Nephron (organoid): ENCODE data around the gene RAB17.

Experiments used
- H3K27ac Mint-ChIP-seq, 3 experiments: 2 replicates each; pipeline ENCODE4 v1.8.0; 2020; ENCODE audit warnings: mixed read lengths in 3 of 3, mild to moderate bottlenecking in 2 of 3, moderate library complexity in 1 of 3
- H3K27me3 Mint-ChIP-seq: 2 replicates; pipeline ENCODE4 v1.8.0; 2021; ENCODE audit warnings: low read depth, mild to moderate bottlenecking, moderate library complexity, mixed read lengths
- H3K36me3 Mint-ChIP-seq: 2 replicates; pipeline ENCODE4 v1.8.0; 2020; ENCODE audit warnings: low read depth, mixed read lengths
- H3K4me1 Mint-ChIP-seq: 2 replicates; pipeline ENCODE4 v1.8.0; 2020; ENCODE audit warnings: mixed read lengths
- H3K4me3 Mint-ChIP-seq, 3 experiments: 2 replicates each; pipeline ENCODE4 v1.8.0; 2020; ENCODE audit warnings: mild to moderate bottlenecking in 3 of 3, mixed read lengths in 3 of 3, moderate library complexity in 2 of 3
- H3K9me3 Mint-ChIP-seq: 2 replicates; pipeline ENCODE4 v1.8.0; 2020; ENCODE audit warnings: mixed read lengths
- TF ChIP-seq, protein P1 (sequence below), 3 experiments: fragments of 200-600 bp; sonication (generic); IDR thresholded peaks; one replicate each; pipeline ENCODE4 v1.5.0; 2021; ENCODE audit warnings: antibody characterized with exemption in 3 of 3; ENCODE audit not compliant: unreplicated experiment in 3 of 3

The RAB17 gene

DNA sequence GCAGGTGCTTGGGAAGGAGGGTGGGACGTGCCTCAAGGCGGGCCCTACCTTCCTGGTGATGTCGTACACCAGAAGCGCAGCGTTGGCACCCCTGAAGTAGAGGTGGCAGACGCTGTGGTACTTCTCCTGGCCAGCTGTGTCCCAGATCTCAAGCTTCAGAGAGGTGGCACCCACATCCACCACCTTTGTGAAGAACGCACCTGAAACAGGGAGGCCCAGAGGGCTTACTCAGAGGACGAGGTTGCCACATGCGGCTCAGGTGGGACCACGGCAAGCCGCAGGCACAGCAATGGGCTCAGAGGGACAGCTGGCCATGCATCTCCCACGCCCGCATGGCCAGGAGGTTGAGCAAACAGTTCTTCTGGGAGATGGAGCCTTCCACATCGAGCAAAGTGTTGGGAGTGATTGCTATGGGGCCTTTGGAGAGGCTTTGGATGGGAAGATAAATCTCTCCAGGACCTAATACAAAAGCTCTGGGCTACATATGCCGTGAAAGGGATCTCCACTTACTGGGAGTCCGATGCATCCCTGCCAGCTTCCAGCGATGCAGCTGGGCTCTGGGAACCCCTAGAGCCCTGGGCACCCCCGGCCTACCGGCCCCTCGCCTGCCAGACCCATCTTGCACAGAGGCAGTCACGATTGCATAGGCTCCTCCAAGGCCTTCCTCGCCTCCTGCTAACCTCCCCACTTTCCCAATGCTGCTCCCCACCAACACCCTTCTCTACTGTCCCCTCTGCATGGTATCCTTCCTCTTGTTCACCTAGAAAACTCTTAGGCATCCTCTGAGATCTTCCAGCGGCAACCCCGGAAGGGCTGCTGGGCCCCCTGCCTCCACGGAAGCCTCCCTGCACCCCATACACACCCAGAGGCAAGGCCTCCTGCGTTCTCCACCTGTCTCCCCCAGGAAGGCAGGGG lies 12.3 kb downstream of the RAB17 start:
- no peak overlapping the region for H3K27ac Mint-ChIP-seq

GRCh38 chr2:237577458-237577857 lies 13.1 kb downstream of the RAB17 start:
- H3K27ac Mint-ChIP-seq, result no peak overlapping the region
- H3K27me3 Mint-ChIP-seq, result peaks cover 7% of the 10 kb centered on the region
- H3K4me3 Mint-ChIP-seq, result no peak overlapping the region
- H3K36me3 Mint-ChIP-seq, result no peaks in the 10 kb centered on the region
- TF ChIP-seq, protein P1, sequence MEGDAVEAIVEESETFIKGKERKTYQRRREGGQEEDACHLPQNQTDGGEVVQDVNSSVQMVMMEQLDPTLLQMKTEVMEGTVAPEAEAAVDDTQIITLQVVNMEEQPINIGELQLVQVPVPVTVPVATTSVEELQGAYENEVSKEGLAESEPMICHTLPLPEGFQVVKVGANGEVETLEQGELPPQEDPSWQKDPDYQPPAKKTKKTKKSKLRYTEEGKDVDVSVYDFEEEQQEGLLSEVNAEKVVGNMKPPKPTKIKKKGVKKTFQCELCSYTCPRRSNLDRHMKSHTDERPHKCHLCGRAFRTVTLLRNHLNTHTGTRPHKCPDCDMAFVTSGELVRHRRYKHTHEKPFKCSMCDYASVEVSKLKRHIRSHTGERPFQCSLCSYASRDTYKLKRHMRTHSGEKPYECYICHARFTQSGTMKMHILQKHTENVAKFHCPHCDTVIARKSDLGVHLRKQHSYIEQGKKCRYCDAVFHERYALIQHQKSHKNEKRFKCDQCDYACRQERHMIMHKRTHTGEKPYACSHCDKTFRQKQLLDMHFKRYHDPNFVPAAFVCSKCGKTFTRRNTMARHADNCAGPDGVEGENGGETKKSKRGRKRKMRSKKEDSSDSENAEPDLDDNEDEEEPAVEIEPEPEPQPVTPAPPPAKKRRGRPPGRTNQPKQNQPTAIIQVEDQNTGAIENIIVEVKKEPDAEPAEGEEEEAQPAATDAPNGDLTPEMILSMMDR (IDR thresholded peaks at IDR 0.05; ENCODE audit: unreplicated experiment in 3 of 3), result no peak
- H3K4me1 Mint-ChIP-seq, result peaks cover 19% of the 10 kb centered on the region
- H3K9me3 Mint-ChIP-seq, result no peaks in the 10 kb centered on the region

More for the DNA sequence above, 12.3 kb downstream of the RAB17 start:
- H3K27me3 Mint-ChIP-seq, result peaks cover 7% of the 10 kb centered on the region
- peaks cover 20% of the 10 kb centered on the region for H3K4me1 Mint-ChIP-seq
- TF ChIP-seq, protein P1 (IDR thresholded peaks at IDR 0.05; ENCODE audit: unreplicated experiment in 3 of 3), result no peak
- no peak overlapping the region for H3K4me3 Mint-ChIP-seq
- H3K9me3 Mint-ChIP-seq, result no peaks in the 10 kb centered on the region
- no peaks in the 10 kb centered on the region for H3K36me3 Mint-ChIP-seq

DNA sequence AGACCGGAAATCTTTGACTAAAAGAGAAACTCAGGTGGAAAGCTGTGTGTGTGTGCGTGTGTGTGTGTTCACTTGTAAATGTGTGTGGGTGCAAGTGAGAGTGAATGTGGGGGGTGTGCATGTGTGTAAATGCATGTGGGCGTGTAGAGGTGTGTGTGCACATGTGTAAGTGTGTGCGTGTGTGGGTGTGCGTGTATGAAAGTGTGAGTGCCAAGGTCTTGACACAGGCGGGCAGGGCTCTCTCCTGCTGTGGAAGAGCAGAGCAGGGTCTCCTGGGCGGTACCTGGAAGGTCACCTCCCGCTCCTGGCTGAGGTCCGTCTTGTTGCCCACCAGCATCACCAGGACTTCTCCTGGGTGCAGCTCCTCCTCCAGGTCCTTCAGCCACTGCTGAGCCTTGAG lies 13.6 kb downstream of the RAB17 start:
- Mint-ChIP-seq H3K27me3 (peaks cover 7% of the 10 kb centered on the region), H3K4me3 (no peak overlapping the region), H3K9me3 (no peaks in the 10 kb centered on the region), H3K27ac (no peak overlapping the region), H3K36me3 (no peaks in the 10 kb centered on the region), H3K4me1 (peaks cover 21% of the 10 kb centered on the region)
- TF ChIP-seq, protein P1 (IDR thresholded peaks at IDR 0.05; ENCODE audit: unreplicated experiment in 3 of 3), result no peak

DNA sequence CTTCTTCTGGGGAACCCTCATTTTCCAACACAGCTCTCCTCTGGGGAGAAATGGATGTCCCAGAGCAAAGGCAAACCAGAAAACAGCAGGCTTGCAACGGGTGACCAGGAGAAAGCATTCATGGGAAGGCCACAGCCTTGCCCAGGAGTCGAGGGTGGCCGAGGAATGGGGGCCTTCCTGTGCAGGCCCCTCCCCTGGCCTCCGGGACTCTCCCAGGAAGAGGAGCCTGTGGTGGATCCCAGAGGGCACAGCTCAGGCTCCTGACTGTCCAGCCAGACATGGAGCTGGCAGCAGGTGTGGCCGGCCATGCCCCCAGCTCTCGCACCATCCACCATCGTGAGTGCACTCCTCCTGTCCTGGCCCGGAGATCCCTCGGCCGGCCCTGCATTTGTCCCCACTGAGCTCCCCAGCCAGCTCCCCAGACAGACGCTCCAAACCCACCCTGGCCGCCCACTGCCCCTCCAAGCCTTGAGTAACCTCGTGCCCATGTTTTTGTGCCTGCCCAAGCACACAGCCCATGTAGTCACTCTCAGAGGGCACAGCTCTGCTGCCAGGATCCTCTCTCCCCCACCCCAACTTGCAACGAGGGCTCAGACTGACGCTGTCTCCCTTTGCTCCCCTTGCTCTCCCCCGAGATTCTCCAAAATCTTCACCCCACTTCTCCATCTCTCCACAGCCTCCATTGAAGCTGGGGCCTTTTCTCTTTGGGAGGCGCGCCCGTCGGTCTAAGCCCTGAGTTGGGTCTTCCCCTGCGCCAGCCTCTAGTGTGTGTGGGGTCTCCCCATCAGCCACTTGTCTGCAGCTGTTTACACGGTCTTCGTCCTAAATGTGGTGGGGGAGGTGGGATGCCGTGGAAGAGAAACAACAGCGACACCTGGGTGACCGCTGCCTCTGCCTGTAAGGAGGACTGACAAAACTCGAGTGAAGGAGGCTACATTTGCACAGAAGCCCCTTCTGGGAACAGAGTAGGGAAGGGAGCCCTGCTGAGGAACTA lies 14.4 kb downstream of the RAB17 start:
- Mint-ChIP-seq H3K4me1 (peaks cover 20% of the 10 kb centered on the region), H3K27ac (peak overlapping the region in 1 of 3 experiments; percentile 10), H3K27me3 (peaks cover 11% of the 10 kb centered on the region), H3K36me3 (no peaks in the 10 kb centered on the region), H3K9me3 (no peaks in the 10 kb centered on the region), H3K4me3 (no peak overlapping the region)
- TF ChIP-seq, protein P1 (IDR thresholded peaks at IDR 0.05; ENCODE audit: unreplicated experiment in 3 of 3), result no peak

GRCh38 chr2:237574894-237575868 lies 15.4 kb downstream of the RAB17 start:
- H3K27ac Mint-ChIP-seq, result peak overlapping the region in 1 of 3 experiments; percentile 62
- peaks cover 11% of the 10 kb centered on the region for H3K27me3 Mint-ChIP-seq
- peaks cover 20% of the 10 kb centered on the region for H3K4me1 Mint-ChIP-seq
- no peaks in the 10 kb centered on the region for H3K9me3 Mint-ChIP-seq
- no peaks in the 10 kb centered on the region for H3K36me3 Mint-ChIP-seq
- no peak overlapping the region for H3K4me3 Mint-ChIP-seq
- TF ChIP-seq, protein P1 (IDR thresholded peaks at IDR 0.05; ENCODE audit: unreplicated experiment in 3 of 3), result no peak
